ENCODE data around the gene CYP11A1. TPM values are rescaled to one million over a fixed set of nuclear protein-coding genes. Genes with fewer than 3 reads are reported as not detected.

Gene CYP11A1
- total and polyA plus RNA-seq, 10 of the 15 experiments (the other 5 are each of a cell fraction or from before 2014, with no cell fraction given), result 0.11 to 1.2 (median 0.23) TPM; not detected in 5

GRCh38 chr15:74335396-74335795 is 32.0 kb downstream of the CYP11A1 start:
- Histone ChIP-seq H2AFZ (ENCODE audit: control insufficient read depth, low read depth, low read length) (no peak overlapping the region), H3K4me1 (ENCODE audit: control insufficient read depth, insufficient read depth, low read length) (no peaks in the 10 kb centered on the region), H3K4me2 (ENCODE audit: control insufficient read depth, insufficient read depth) (no peak overlapping the region), H4K20me1 (ENCODE audit: control insufficient read depth, insufficient read depth) (no peaks in the 10 kb centered on the region; the same call in 1 of the 2 replicates), H3K4me3 (no peak overlapping the region), H3K79me2 (ENCODE audit: control insufficient read depth, insufficient read depth, low read length) (no peaks in the 10 kb centered on the region), H3K9ac (ENCODE audit: control insufficient read depth, insufficient read depth, low read length) (no peak overlapping the region), H3K36me3 (ENCODE audit: control insufficient read depth in 2 of 2, insufficient read depth in 2 of 2, low read length in 1 of 2) (no peaks in the 10 kb centered on the region), H3K9me3 (replicated peaks; ENCODE audit: control insufficient read depth, insufficient read depth, low read length) (no peaks in the 10 kb centered on the region), H3K27ac (ENCODE audit: control insufficient read depth, insufficient read depth) (no peak overlapping the region), H3K27me3 (replicated peaks in 1 of 2; ENCODE audit: control insufficient read depth in 2 of 2, insufficient read depth in 2 of 2, low read length in 1 of 2) (no peaks in the 10 kb centered on the region)
- TF ChIP-seq ASH2L (IDR thresholded peaks at IDR 0.05; ENCODE audit: borderline replicate concordance, low read depth), result no peak
- no peak for TF ChIP-seq PML (IDR thresholded peaks at IDR 0.05; ENCODE audit: low read length)
- TF ChIP-seq SIN3A (IDR thresholded peaks at IDR 0.05; ENCODE audit: low read depth, low read length), result no peak
- TF ChIP-seq RBBP5 (conservative IDR thresholded peaks at IDR 0.05), result no peak
- no peak for TF ChIP-seq ZNF592 (IDR thresholded peaks at IDR 0.05)
- no peak for TF ChIP-seq ZNF384 (IDR thresholded peaks at IDR 0.05; ENCODE audit: borderline replicate concordance, low read depth, low read length)
- TF ChIP-seq PAX8 (IDR thresholded peaks at IDR 0.05), result no peak
- TF ChIP-seq PRDM15 (CRISPR knock-in tag; IDR thresholded peaks at IDR 0.05), result no peak
- no peak for TF ChIP-seq SUZ12 (IDR thresholded peaks at IDR 0.05; ENCODE audit: unreplicated experiment)
- TF ChIP-seq ZSCAN29 (IDR thresholded peaks at IDR 0.05), result no peak
- no peak for TF ChIP-seq ESRRA (IDR thresholded peaks at IDR 0.05; ENCODE audit: low read length)
- no peak for TF ChIP-seq NFIC (IDR thresholded peaks at IDR 0.05; ENCODE audit: low read depth, low read length)
- no peak for TF ChIP-seq MXI1 (IDR thresholded peaks at IDR 0.05; ENCODE audit: low read depth, low read length)
- TF ChIP-seq ZNF24 (IDR thresholded peaks at IDR 0.05), result no peak
- ATAC-seq (no peak), DNase-seq (ENCODE audit: low read depth, low spot score) (no peak), FAIRE-seq (no peak)
- BruUV-seq (replicated peaks), result no TSS peak
- in situ Hi-C loops (cut with MboI) (no loop called here), intact Hi-C loops (cut with micrococcal nuclease; ENCODE audit: unreplicated experiment) (no loop called here)
- POLR2A ChIA-PET, result no interaction called here
- CTCF ChIA-PET, result interaction anchor here (1.7 kb wide), 1 partner anchor 13 kb away, joined by 6 read pairs; no protein-coding TSS in a partner anchor
- RAD21 ChIA-PET (ENCODE audit: unreplicated experiment), result no interaction called here
- SMC1A ChIA-PET (ENCODE audit: uncharacterized antibody, unreplicated experiment), result no interaction called here
- 44% methylated on average over 7 of the region's 8 CpGs for WGBS (ENCODE audit: insufficient coverage, insufficient replicate concordance, low lambda C conversion rate, missing lambda C conversion rate)
